NT2/D1 (cell line): ENCODE measurements around the gene TMEM132E.

ENCODE experiments used
- YY1 ChIP-seq: IDR thresholded peaks from 2 replicates; pipeline ENCODE4 v1.6.1; 2011; ENCODE audit not compliant: insufficient read length, insufficient read depth
- ZNF274 ChIP-seq: IDR thresholded peaks from 2 replicates; pipeline ENCODE4 v1.6.1; 2011; ENCODE audit warnings: mild to moderate bottlenecking, low read depth, low read length

GRCh38 chr17:34609210-34609609, 29.8 kb downstream of the TMEM132E start:
- TF ChIP-seq YY1 (no peak), ZNF274 (no peak)
